Measurements from ENCODE around the gene MBOAT1. TPM values are rescaled to one million over a fixed set of nuclear protein-coding genes. Genes with fewer than 3 reads are reported as not detected.

Gene MBOAT1
- total and polyA plus RNA-seq, 5 experiments from 2014 or later = 0.14 to 3.5 (median 0.60) TPM

GRCh38 chr6:20071998-20072397 lies 140.3 kb downstream of the MBOAT1 start:
- Mint-ChIP-seq H3K27ac (no peak overlapping the region), H3K36me3 (peaks cover 0 to 24% (median 6%) of the 10 kb centered on the region in 3 donors), H3K27me3 (peaks cover 8 to 44% (median 21%) of the 10 kb centered on the region in 5 donors), H3K9me3 (peaks cover 8 to 37% (median 22%) of the 10 kb centered on the region in 9 donors), H3K4me1 (no peaks in the 10 kb centered on the region), H3K4me3 (no peak overlapping the region)
- ATAC-seq (no peak), DNase-seq (no peak)
- POLR2A ChIA-PET = no interaction called here

GRCh38 chr6:20070047-20070446 lies 142.2 kb downstream of the MBOAT1 start:
- Mint-ChIP-seq H3K4me1 (no peaks in the 10 kb centered on the region), H3K4me3 (no peak overlapping the region), H3K27me3 (peaks cover 6 to 49% (median 17%) of the 10 kb centered on the region in 5 donors), H3K36me3 (peaks cover 0 to 10% (median 3%) of the 10 kb centered on the region in 3 donors), H3K9me3 (peaks cover 1 to 18% (median 4%) of the 10 kb centered on the region in 9 donors), H3K27ac (no peak overlapping the region)
- no peak for ATAC-seq
- no peak for DNase-seq
- POLR2A ChIA-PET = no interaction called here

GRCh38 chr6:20069021-20069522 lies 143.2 kb downstream of the MBOAT1 start:
- no peaks in the 10 kb centered on the region for H3K4me1 Mint-ChIP-seq
- ATAC-seq = no peak
- DNase-seq = no peak
- peaks cover 0 to 9% (median 3%) of the 10 kb centered on the region in 3 donors for H3K36me3 Mint-ChIP-seq
- POLR2A ChIA-PET = no interaction called here
- H3K4me3 Mint-ChIP-seq = no peak overlapping the region
- H3K9me3 Mint-ChIP-seq = peaks cover 0 to 15% (median 3%) of the 10 kb centered on the region in 9 donors
- H3K27ac Mint-ChIP-seq = no peak overlapping the region
- peaks cover 6 to 49% (median 17%) of the 10 kb centered on the region in 5 donors for H3K27me3 Mint-ChIP-seq

- Mint-ChIP-seq H3K9me3 (peaks cover 0 to 15% (median 3%) of the 10 kb centered on the region in 9 donors), H3K27ac (no peak overlapping the region), H3K36me3 (peaks cover 0 to 9% (median 3%) of the 10 kb centered on the region in 3 donors), H3K4me1 (no peaks in the 10 kb centered on the region), H3K4me3 (no peak overlapping the region), H3K27me3 (peaks cover 7 to 49% (median 17%) of the 10 kb centered on the region in 5 donors)
- POLR2A ChIA-PET = no interaction called here
- no peak for ATAC-seq
- DNase-seq = no peak
Observed at GRCh38 chr6:20068421-20068988, 143.8 kb downstream of the MBOAT1 start.

- Mint-ChIP-seq H3K36me3 (no peaks in the 10 kb centered on the region), H3K9me3 (no peaks in the 10 kb centered on the region), H3K27ac (no peak overlapping the region), H3K4me3 (no peak overlapping the region), H3K4me1 (peaks cover 2 to 8% (median 6%) of the 10 kb centered on the region in 4 donors), H3K27me3 (peaks cover 0 to 5% (median 5%) of the 10 kb centered on the region in 5 donors)
- ATAC-seq (no peak), DNase-seq (no peak)
- POLR2A ChIA-PET = no interaction called here
Observed at GRCh38 chr6:20061952-20062351, 150.3 kb downstream of the MBOAT1 start.

- no peaks in the 10 kb centered on the region for H3K36me3 Mint-ChIP-seq
- DNase-seq = no peak
- no peaks in the 10 kb centered on the region for H3K9me3 Mint-ChIP-seq
- ATAC-seq = no peak
- H3K27me3 Mint-ChIP-seq = peaks cover 0 to 5% (median 0%) of the 10 kb centered on the region in 5 donors
- H3K4me1 Mint-ChIP-seq = peaks cover 2 to 8% (median 6%) of the 10 kb centered on the region in 4 donors
- POLR2A ChIA-PET = no interaction called here
- H3K4me3 Mint-ChIP-seq = no peak overlapping the region
- no peak overlapping the region for H3K27ac Mint-ChIP-seq
Observed at GRCh38 chr6:20060252-20060651, 152.0 kb downstream of the MBOAT1 start.

- H3K27me3 Mint-ChIP-seq = peaks cover 0 to 8% (median 0%) of the 10 kb centered on the region in 5 donors
- peaks cover 2 to 8% (median 6%) of the 10 kb centered on the region in 4 donors for H3K4me1 Mint-ChIP-seq
- ATAC-seq (no peak), DNase-seq (no peak)
- POLR2A ChIA-PET = no interaction called here
- no peak overlapping the region for H3K27ac Mint-ChIP-seq
- no peaks in the 10 kb centered on the region for H3K9me3 Mint-ChIP-seq
- H3K36me3 Mint-ChIP-seq = no peaks in the 10 kb centered on the region
- H3K4me3 Mint-ChIP-seq = no peak overlapping the region
Observed at GRCh38 chr6:20058912-20059311, 153.4 kb downstream of the MBOAT1 start.

- peaks cover 0 to 6% (median 0%) of the 10 kb centered on the region in 5 donors for H3K27me3 Mint-ChIP-seq
- H3K4me1 Mint-ChIP-seq = peaks cover 2 to 8% (median 6%) of the 10 kb centered on the region in 4 donors
- H3K36me3 Mint-ChIP-seq = no peaks in the 10 kb centered on the region
- POLR2A ChIA-PET = no interaction called here
- no peak for ATAC-seq
- DNase-seq = no peak
- no peak overlapping the region for H3K4me3 Mint-ChIP-seq
- H3K27ac Mint-ChIP-seq = no peak overlapping the region
- H3K9me3 Mint-ChIP-seq = no peaks in the 10 kb centered on the region
Observed at GRCh38 chr6:20058121-20058905, 154.0 kb downstream of the MBOAT1 start.

GRCh38 chr6:20056350-20056992 lies 155.8 kb downstream of the MBOAT1 start:
- Mint-ChIP-seq H3K4me3 (no peak overlapping the region), H3K36me3 (no peaks in the 10 kb centered on the region), H3K27ac (no peak overlapping the region), H3K4me1 (no peaks in the 10 kb centered on the region), H3K27me3 (peaks cover 0 to 9% (median 0%) of the 10 kb centered on the region in 5 donors), H3K9me3 (no peaks in the 10 kb centered on the region)
- DNase-seq = peak in 1 of 10 donors; percentile 7
- POLR2A ChIA-PET = no interaction called here
- ATAC-seq = no peak

- DNase-seq (no peak), ATAC-seq (no peak)
- H3K4me3 Mint-ChIP-seq = no peak overlapping the region
- POLR2A ChIA-PET = no interaction called here
- no peaks in the 10 kb centered on the region for H3K36me3 Mint-ChIP-seq
- H3K4me1 Mint-ChIP-seq = no peaks in the 10 kb centered on the region
- H3K9me3 Mint-ChIP-seq = no peaks in the 10 kb centered on the region
- peaks cover 0 to 9% (median 0%) of the 10 kb centered on the region in 5 donors for H3K27me3 Mint-ChIP-seq
- no peak overlapping the region for H3K27ac Mint-ChIP-seq
Observed at GRCh38 chr6:20055916-20056315, 156.4 kb downstream of the MBOAT1 start.
